AG04450 (cell line): ENCODE results near the gene TUT1. TPM values are rescaled to one million over a fixed set of nuclear protein-coding genes. Genes with fewer than 3 reads are reported as not detected.

ENCODE experiments used
- CTCF ChIA-PET: fragments of 300-600, 350-600 bp; formaldehyde crosslinking; extraction: SDS; loops from one replicate; lab custom pipeline; 2022; ENCODE audit warnings: antibody characterized with exemption, inconsistent platforms; lab: Charles Lee
- POLR2A ChIA-PET: fragments of 350-600 bp; formaldehyde crosslinking; extraction: SDS; loops from one replicate; lab custom pipeline; 2021; ENCODE audit warnings: antibody characterized with exemption, inconsistent platforms; lab: Yijun Ruan, JAX
- DNase-seq: peaks from one replicate; pipeline ENCODE4 v3.0.0-alpha.2; 2011; ENCODE audit warnings: low read depth, low spot score
- H3K27ac ChIP-seq: one replicate; pipeline ENCODE4 v1.5.1; 2012; ENCODE audit warnings: low read depth, low read length, control low read depth
- H3K27me3 ChIP-seq: one replicate; pipeline ENCODE4 v1.6.0; 2012; ENCODE audit warnings: low read length; ENCODE audit not compliant: control insufficient read depth, insufficient read depth
- H3K4me3 ChIP-seq: 2 replicates; pipeline ENCODE4 v1.5.1; 2011; ENCODE audit warnings: mild to moderate bottlenecking, low read depth, low read length, control low read depth
- H3K9me3 ChIP-seq: 2 replicates; pipeline ENCODE4 v1.5.1; 2012; ENCODE audit warnings: low read length; ENCODE audit not compliant: control insufficient read depth, insufficient read depth
- polyA plus RNA-seq: library from polyadenylated mRNA; depleted of rRNA; stranded (reverse); fragments of >200 nt; gene quantifications from 2 replicates; pipeline ENCODE4 v1.2.3, GENCODE V29; 2011
- TF ChIP-seq, protein P1 (sequence below): IDR thresholded peaks from 2 replicates; pipeline ENCODE4 v1.5.1; 2011; ENCODE audit warnings: low read depth, low read length, control low read depth, inconsistent platforms

The TUT1 gene
- polyA plus RNA-seq, 1 experiment, result 7.8 TPM

DNA sequence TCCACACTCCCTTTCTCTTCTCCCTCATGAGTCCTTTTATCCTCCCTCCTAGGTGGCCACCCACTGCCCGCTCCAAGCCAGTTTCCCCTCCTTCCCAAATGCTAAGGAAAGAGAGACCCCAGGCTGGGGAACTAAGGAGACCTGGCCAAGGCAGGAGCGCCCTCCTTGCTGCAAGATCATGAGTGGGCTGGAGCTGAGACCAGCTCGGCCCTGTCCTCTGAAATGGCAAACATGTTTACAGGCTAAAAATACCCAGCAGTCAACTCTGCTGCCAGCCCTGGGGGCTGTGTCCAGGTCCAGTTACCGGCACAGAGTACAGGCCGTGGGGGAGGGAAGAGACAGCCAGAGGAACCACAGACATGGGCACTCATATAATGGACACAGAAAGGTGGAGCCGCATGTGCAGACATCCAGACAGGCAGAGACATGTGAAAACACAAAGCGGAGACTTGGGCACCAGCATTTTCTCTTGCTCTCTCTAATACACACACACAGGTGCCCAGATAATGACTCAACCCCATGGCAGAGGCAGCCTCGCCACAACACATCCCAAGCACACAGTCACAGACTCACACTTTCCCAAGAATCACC, 43.5 kb downstream of the TUT1 start:
- peak overlapping the region; percentile 98 for H3K4me3 ChIP-seq
- POLR2A ChIA-PET, result interaction anchor here (1.1 to 1.8 kb wide), 4 partner anchors 8 to 152 kb away, joined by 3 to 13 read pairs (median 10); no protein-coding TSS in a partner anchor
- no peaks in the 10 kb centered on the region for H3K27me3 ChIP-seq
- DNase-seq, result no peak
- peaks cover 6% of the 10 kb centered on the region; the same call in 1 of the 2 replicates for H3K9me3 ChIP-seq
- H3K27ac ChIP-seq, result peak overlapping the region; percentile 57
- CTCF ChIA-PET, result interaction anchor here (0.6 to 6.2 kb wide), 4 partner anchors 11 to 123 kb away, joined by 3 to 101 read pairs (median 10); no protein-coding TSS in a partner anchor
- TF ChIP-seq, protein P1, sequence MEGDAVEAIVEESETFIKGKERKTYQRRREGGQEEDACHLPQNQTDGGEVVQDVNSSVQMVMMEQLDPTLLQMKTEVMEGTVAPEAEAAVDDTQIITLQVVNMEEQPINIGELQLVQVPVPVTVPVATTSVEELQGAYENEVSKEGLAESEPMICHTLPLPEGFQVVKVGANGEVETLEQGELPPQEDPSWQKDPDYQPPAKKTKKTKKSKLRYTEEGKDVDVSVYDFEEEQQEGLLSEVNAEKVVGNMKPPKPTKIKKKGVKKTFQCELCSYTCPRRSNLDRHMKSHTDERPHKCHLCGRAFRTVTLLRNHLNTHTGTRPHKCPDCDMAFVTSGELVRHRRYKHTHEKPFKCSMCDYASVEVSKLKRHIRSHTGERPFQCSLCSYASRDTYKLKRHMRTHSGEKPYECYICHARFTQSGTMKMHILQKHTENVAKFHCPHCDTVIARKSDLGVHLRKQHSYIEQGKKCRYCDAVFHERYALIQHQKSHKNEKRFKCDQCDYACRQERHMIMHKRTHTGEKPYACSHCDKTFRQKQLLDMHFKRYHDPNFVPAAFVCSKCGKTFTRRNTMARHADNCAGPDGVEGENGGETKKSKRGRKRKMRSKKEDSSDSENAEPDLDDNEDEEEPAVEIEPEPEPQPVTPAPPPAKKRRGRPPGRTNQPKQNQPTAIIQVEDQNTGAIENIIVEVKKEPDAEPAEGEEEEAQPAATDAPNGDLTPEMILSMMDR, result no peak

DNA sequence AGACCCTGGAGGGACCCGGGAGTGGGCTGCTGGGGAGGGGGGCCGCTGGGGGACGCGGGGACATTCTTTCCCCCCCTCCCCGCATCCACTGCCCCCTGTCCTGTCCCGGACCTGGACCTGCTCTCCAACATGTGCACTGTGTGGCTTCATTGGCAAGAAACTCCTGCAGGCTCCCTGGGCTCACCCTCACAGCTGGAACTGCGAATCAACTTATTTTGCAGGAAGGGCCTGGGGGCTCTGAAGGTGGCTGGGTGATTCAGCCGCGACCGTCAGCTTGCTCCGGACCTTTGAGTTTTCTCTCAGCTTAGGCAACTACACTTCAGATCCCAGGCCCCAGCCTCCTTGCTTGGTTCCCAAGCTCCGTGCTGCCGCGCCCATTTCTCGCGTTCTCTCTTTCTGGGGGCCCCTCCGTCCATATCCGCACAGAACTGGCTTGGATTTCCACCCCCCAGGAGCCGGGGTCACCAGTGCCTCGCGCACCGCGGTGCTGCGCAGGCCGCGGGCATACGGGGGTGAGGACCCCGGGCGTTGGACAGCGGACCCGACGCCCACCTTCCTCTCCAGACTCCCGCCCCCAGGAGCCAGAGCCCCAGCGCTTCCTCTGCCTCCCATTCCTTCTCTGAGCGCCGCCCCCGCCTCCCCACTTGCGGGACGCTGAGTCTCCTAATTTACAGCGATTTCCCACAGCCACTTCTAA, 44.2 kb downstream of the TUT1 start:
- TF ChIP-seq, protein P1, result no peak
- H3K9me3 ChIP-seq, result peaks cover 6% of the 10 kb centered on the region; the same call in 1 of the 2 replicates
- ChIA-PET CTCF (interaction anchor here (0.6 to 6.2 kb wide), 4 partner anchors 11 to 152 kb away, joined by 3 to 101 read pairs (median 10); no protein-coding TSS in a partner anchor), POLR2A (interaction anchor here (0.6 to 1.8 kb wide), 10 partner anchors 9 to 151 kb away, joined by 3 to 13 read pairs (median 4); partner anchors contain the start of genes B3GAT3, EEF1G and TUT1)
- H3K4me3 ChIP-seq, result peak overlapping the region; percentile 98
- no peak for DNase-seq
- H3K27ac ChIP-seq, result peak overlapping the region; percentile 57
- no peaks in the 10 kb centered on the region for H3K27me3 ChIP-seq

DNA sequence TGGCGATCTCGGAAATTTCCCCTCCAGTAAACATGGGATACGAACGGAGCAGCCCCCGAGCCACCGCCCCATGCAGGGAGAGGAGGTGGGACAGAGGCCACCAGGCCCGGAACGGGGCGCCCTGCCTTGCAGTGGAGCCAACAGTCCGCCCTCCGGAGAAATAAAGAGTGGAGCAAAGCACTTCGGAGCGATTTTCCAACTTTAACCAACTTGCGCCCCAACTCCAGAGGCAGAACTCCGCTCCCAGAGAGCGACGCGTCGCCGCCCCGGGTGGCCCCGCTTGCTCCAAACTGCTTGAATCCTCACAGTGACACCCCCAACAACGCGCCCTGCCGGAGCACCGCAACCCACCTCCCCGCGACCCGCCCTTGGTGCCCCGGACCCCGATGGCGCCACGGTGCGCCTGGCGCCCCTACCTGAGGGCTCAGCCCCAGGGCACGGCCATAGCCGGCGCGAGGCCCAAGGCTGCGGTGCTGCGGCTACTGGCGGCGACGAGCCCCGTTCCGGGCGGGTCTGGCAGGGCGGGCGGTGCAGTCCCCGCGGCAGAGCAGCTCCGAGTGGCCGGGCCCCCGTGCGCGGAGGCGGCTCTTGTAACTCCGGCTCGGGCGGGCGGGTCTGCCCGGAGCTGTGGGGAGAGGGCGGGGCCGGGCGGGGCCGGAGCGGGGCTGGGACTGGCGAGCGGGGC, 44.9 kb downstream of the TUT1 start, which contains the start of gene AHNAK:
TSS of gene AHNAK (minus strand) at position 563 of the 685 bp plus-strand sequence. CDS start 10,708 bp downstream, outside the sequence.
- peak within 1 kb of the TSS; percentile 68 for H3K27ac ChIP-seq
- TF ChIP-seq, protein P1, result no peak
- ChIA-PET CTCF (interaction anchor here (0.6 to 6.2 kb wide), 4 partner anchors 12 to 151 kb away, joined by 3 to 101 read pairs (median 10); no protein-coding TSS in a partner anchor), POLR2A (interaction anchor here (0.6 to 1.9 kb wide), 11 partner anchors 9 to 151 kb away, joined by 3 to 13 read pairs (median 5); partner anchors contain the start of genes B3GAT3, EEF1G and TUT1)
- H3K4me3 ChIP-seq, result peak within 1 kb of the TSS; percentile 98
- peaks cover 6% of the 10 kb centered on the region; the same call in 1 of the 2 replicates for H3K9me3 ChIP-seq
- DNase-seq, result no peak
- H3K27me3 ChIP-seq, result no peaks in the 10 kb centered on the region

DNA sequence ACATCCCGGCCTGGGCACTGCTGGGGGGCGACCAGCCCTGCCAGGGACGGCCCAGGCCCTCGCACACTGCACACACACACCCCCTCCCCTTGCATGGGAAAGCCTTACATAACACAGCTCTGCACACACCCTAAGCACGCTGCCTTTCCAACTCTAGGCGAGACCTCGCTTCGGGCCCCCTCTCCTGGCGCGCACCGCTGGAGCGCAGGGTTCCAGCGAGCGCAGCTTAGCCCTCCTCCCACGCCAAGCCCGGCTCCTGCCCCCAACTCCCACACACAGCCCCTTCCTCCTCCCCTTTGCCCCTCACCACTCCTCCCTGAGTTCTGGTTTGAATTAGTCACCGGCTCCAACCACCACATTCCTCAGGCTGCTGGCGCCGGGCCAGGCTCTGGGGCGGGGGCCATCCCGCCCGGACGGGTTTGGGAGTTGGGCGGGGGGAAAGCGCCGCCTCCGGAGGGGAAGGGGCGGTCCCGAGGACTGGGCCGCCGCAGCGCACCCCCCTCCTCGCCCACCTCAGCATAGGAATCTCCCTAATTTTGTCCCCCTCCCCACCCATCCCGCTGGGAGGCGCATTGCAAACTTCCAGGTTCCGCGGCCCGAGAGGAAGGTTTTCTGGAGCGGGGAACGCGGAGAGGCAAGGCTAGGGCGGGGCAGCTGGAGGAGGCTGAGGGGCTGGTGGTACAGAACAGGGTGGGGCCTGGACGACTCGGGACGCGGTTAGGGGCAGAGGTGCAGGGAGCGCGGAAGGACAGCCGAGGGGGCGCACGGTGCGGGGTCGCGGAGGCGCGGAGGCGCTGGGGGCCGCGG, 45.7 kb downstream of the TUT1 start:
- ChIA-PET CTCF (interaction anchor here (1.3 to 6.2 kb wide), 4 partner anchors 13 to 166 kb away, joined by 3 to 137 read pairs (median 95); no protein-coding TSS in a partner anchor), POLR2A (interaction anchor here (0.5 to 3.5 kb wide), 7 partner anchors 8 to 134 kb away, joined by 3 to 28 read pairs (median 4); partner anchors contain the start of gene EEF1G)
- DNase-seq, result peak; percentile 80
- Histone ChIP-seq H3K27ac (peak overlapping the region; percentile 68), H3K4me3 (peak overlapping the region; percentile 98), H3K27me3 (no peaks in the 10 kb centered on the region), H3K9me3 (peaks cover 6% of the 10 kb centered on the region; the same call in 1 of the 2 replicates)
- TF ChIP-seq, protein P1, result peak; percentile 3; the same call in 1 of the 2 replicates
